Body of pancreas (tissue), 4 donors: Measurements from ENCODE around the gene OR1I1. TPM values are rescaled to one million over a fixed set of nuclear protein-coding genes. Genes with fewer than 3 reads are reported as not detected.

Source experiments
- ATAC-seq: fragments of 150-250 bp; one replicate; pipeline ENCODE4 v1.9.1; 2016
- DNase-seq, 4 donors: peaks; one replicate each; pipeline ENCODE4 v3.0.0-alpha.2; 2019
- H3K27ac ChIP-seq, 4 donors: fragments of 200-600 bp; sonication (generic); 1 replicate in 3 of 4; 2 replicates in 1 of 4; pipeline versions ENCODE4 v1.5.1 to v1.6.1; 2016 to 2019; ENCODE audit warnings: mild to moderate bottlenecking in 1 of 4, mixed read lengths in 1 of 4, moderate library complexity in 1 of 4
- H3K27me3 ChIP-seq, 2 donors: fragments of 200-600 bp; sonication (generic); one replicate each; pipeline ENCODE4 v1.6.0; 2016; ENCODE audit warnings: mild to moderate bottlenecking in 1 of 2
- H3K36me3 ChIP-seq, 2 donors: fragments of 200-600 bp; sonication (generic); replicated peaks in 1 of 2; 2 replicates each; pipeline ENCODE4 v1.5.1; 2016; ENCODE audit warnings: low read depth in 2 of 2; ENCODE audit not compliant: insufficient read depth in 1 of 2
- H3K4me1 ChIP-seq: fragments of 200-600 bp; sonication (generic); one replicate; pipeline ENCODE4 v1.6.0; 2016
- H3K4me3 ChIP-seq, 2 donors: fragments of 200-600 bp; sonication (generic); 1 replicate in 1 of 2; 2 replicates in 1 of 2; pipeline ENCODE4 v1.5.1; 2016 to 2019
- H3K9me3 ChIP-seq, 3 donors: fragments of 200-600 bp; sonication (generic); 1 replicate in 2 of 3; 2 replicates in 1 of 3; pipeline ENCODE4 v1.5.1; 2016
- CTCF ChIP-seq, 7 experiments: fragments of 450-650 bp in 4 of 7; fragments of 200-600 bp in 3 of 7; sonication (generic) in 3 of 7; IDR thresholded peaks; one replicate each; pipeline ENCODE4 v1.5.1; 2016 to 2019; ENCODE audit warnings: antibody characterized with exemption in 7 of 7
- POLR2A ChIP-seq, 3 donors: fragments of 450-650 bp; IDR thresholded peaks; one replicate each; pipeline ENCODE4 v1.6.1; 2016; ENCODE audit warnings: antibody characterized with exemption in 3 of 3, mild to moderate bottlenecking in 2 of 3
- WGBS, 2 donors: methylation state at CpG; one replicate each; pipeline ENCODE4 v1.1.5; 2017; 5-methylcytosine and 5-hydroxymethylcytosine counted together
- intact Hi-C: fragments of 100-400 bp; cut with DNase I; formaldehyde crosslinking; loops from one replicate; pipeline ENCODE4 v1.15.1; 2023
- total RNA-seq, 2 donors: library from RNA; depleted of rRNA; stranded (reverse); fragments of >200 nt; gene quantifications; one replicate each; pipeline ENCODE4 v1.1.0, GENCODE V29; 2016

The OR1I1 gene
- total RNA-seq, 2 donors from 2014 or later: not detected

GRCh38 chr19:15124572-15125231 lies 42.7 kb downstream of the OR1I1 start:
- ATAC-seq (peak; percentile 5), DNase-seq (peak in 3 of 4 donors; percentile 38 to 49 (median 38))
- WGBS, 2 donors: 3 to 4% methylated on average over 20 to 31 of the region's 33 CpGs

GRCh38 chr19:15125232-15126067 lies 43.4 kb downstream of the OR1I1 start:
- Histone ChIP-seq H3K27ac (peak overlapping the region; percentile 77 to 92 (median 88)), H3K27me3 (no peaks in the 10 kb centered on the region), H3K4me1 (peaks cover 18% of the 10 kb centered on the region), H3K4me3 (peak overlapping the region; percentile 35 to 53), H3K9me3 (no peaks in the 10 kb centered on the region), H3K36me3 (peaks cover 0 to 6% of the 10 kb centered on the region in 2 donors)
- peak in 1 of 7 experiments; percentile 26 for TF ChIP-seq CTCF (IDR thresholded peaks at IDR 0.05)
- TF ChIP-seq POLR2A (IDR thresholded peaks at IDR 0.05): peak; percentile 15 to 72 (median 68)
- intact Hi-C loops: no loop called here
- ATAC-seq (peak; percentile 97), DNase-seq (peak; percentile 97 to 99 (median 98))
- WGBS, 2 donors: 0 to 1% methylated on average over 14 to 60 of the region's 61 CpGs

More at GRCh38 chr19:15124572-15125231, 42.7 kb downstream of the OR1I1 start:
- intact Hi-C loops: no loop called here
- peak overlapping the region; percentile 35 to 53 for H3K4me3 ChIP-seq
- TF ChIP-seq POLR2A (IDR thresholded peaks at IDR 0.05) (no peak), CTCF (IDR thresholded peaks at IDR 0.05) (no peak)
- H3K27me3 ChIP-seq: no peaks in the 10 kb centered on the region
- peaks cover 18% of the 10 kb centered on the region for H3K4me1 ChIP-seq
- H3K27ac ChIP-seq: peak overlapping the region; percentile 77 to 92 (median 88)
- no peaks in the 10 kb centered on the region for H3K9me3 ChIP-seq
- H3K36me3 ChIP-seq: peaks cover 0 to 8% of the 10 kb centered on the region in 2 donors

- intact Hi-C loops: no loop called here
- ATAC-seq (no peak), DNase-seq (no peak)
- 59 to 67% methylated on average over 2 of the region's 2 CpGs for WGBS, 2 donors
- Histone ChIP-seq H3K9me3 (no peaks in the 10 kb centered on the region), H3K4me1 (peaks cover 18% of the 10 kb centered on the region), H3K27ac (peak overlapping the region in 2 of 4 donors; percentile 77 to 92), H3K4me3 (no peak overlapping the region), H3K27me3 (no peaks in the 10 kb centered on the region), H3K36me3 (peaks cover 0 to 6% of the 10 kb centered on the region in 2 donors)
- TF ChIP-seq POLR2A (IDR thresholded peaks at IDR 0.05): no peak
- no peak for TF ChIP-seq CTCF (IDR thresholded peaks at IDR 0.05)
These were observed 44.3 kb downstream of the OR1I1 start for GRCh38 chr19:15126131-15126910.

- WGBS, 2 donors: 61 to 64% methylated on average over 6 of the region's 6 CpGs
- Histone ChIP-seq H3K36me3 (no peaks in the 10 kb centered on the region), H3K27me3 (no peaks in the 10 kb centered on the region), H3K4me1 (peaks cover 18% of the 10 kb centered on the region), H3K9me3 (no peaks in the 10 kb centered on the region), H3K27ac (no peak overlapping the region), H3K4me3 (no peak overlapping the region)
- DNase-seq: no peak
- no peak for ATAC-seq
- TF ChIP-seq CTCF (IDR thresholded peaks at IDR 0.05) (no peak), POLR2A (IDR thresholded peaks at IDR 0.05) (no peak)
- intact Hi-C loops: no loop called here
These were observed 46.3 kb downstream of the OR1I1 start for GRCh38 chr19:15128162-15128770.
